H1 (cell line): ENCODE data around the gene ATP11A. TPM values are rescaled to one million over a fixed set of nuclear protein-coding genes. Genes with fewer than 3 reads are reported as not detected.

Experiments
- CHD7 ChIP-seq: fragments of 300-600 bp; sonication (generic); IDR thresholded peaks from 2 replicates; pipeline ENCODE4 v1.7.1; 2012; ENCODE audit warnings: low read length, moderate library complexity, mild to moderate bottlenecking, inconsistent platforms; ENCODE audit not compliant: insufficient replicate concordance
- polyA plus RNA-seq, 7 experiments: library from polyadenylated mRNA; depleted of rRNA in 3 of 7; stranded (reverse) in 5 of 7; unstranded in 2 of 7; fragments of >200 nt in 5 of 7; fragments of 200-250 nt in 2 of 7; gene quantifications; 1 replicate in 5 of 7; 2 replicates in 1 of 7; 4 replicates in 1 of 7; pipeline versions ENCODE4 v1.2.1 to v1.2.3, GENCODE V29; 2011 to 2013; ENCODE audit warnings: missing spikeins in 2 of 7, mixed read lengths in 2 of 7
- total RNA-seq: library from RNA; stranded (reverse); fragmentation: NEBNext Ultra II Directional; extraction: Animal tissue kit (Norgen Biotek cat#: 25700); gene quantifications from 2 replicates; pipeline ENCODE4 v1.2.1, GENCODE V29; 2021

Gene ATP11A
- total and polyA plus RNA-seq, 2 of the 8 experiments (the other 6 are each of a cell fraction or from before 2014, with no cell fraction given) = 28.8 to 72.9 TPM

GRCh38 chr13:112933649-112934048 is 243.8 kb downstream of the ATP11A start (continued):
- TF ChIP-seq CHD7 = no peak
